Nucleus accumbens (tissue), 56 donors: ENCODE measurements around the gene PDE4D.
"Not testable (repeated sequence)": the region's sequence is repeated elsewhere in the genome, so short reads cannot be mapped to it uniquely, and the experiment has no call there.

ENCODE experiments used
- DNase-seq, 56 donors: peaks; one replicate each; lab custom pipeline; 2025; lab: John Stamatoyannopoulos, UW

Gene PDE4D

DNA sequence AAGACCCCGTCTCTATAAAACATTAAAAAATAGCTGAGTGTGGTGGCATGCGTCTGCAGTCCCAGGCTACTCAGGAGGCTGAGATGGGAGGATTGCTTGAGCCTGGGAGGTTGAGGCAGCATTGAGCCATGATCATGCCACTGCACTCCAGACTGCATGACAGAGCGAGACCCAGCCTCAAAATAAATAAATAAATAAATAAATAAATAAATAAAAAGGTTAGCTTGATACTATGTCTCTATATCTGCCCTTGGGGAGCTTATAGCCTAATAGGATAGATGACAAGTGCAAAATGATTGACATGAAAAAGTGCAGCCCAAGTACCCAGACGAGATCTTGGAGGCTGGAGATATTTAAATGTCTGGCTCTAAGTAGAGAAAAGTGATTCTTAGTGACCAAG is 122.6 kb downstream of the PDE4D start:
- DNase-seq: no peak

GRCh38 chr5:59769832-59770231 is 123.7 kb downstream of the PDE4D start:
- DNase-seq: no peak

DNA sequence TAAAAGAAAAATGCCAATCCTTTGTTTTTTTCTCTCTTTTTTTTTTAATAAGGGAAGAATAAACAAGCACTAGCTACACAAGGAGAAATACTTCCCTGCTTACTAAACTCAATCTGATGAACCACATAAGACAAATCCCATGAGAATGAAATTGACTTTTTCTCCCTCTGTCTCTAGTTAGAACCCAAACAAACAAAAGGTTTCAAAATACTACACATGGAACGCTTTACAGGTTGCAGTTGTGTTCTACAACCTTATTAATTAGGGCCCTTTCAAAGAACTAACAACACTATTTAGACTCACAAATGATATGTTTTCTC is 124.5 kb downstream of the PDE4D start:
- DNase-seq: no peak

DNA sequence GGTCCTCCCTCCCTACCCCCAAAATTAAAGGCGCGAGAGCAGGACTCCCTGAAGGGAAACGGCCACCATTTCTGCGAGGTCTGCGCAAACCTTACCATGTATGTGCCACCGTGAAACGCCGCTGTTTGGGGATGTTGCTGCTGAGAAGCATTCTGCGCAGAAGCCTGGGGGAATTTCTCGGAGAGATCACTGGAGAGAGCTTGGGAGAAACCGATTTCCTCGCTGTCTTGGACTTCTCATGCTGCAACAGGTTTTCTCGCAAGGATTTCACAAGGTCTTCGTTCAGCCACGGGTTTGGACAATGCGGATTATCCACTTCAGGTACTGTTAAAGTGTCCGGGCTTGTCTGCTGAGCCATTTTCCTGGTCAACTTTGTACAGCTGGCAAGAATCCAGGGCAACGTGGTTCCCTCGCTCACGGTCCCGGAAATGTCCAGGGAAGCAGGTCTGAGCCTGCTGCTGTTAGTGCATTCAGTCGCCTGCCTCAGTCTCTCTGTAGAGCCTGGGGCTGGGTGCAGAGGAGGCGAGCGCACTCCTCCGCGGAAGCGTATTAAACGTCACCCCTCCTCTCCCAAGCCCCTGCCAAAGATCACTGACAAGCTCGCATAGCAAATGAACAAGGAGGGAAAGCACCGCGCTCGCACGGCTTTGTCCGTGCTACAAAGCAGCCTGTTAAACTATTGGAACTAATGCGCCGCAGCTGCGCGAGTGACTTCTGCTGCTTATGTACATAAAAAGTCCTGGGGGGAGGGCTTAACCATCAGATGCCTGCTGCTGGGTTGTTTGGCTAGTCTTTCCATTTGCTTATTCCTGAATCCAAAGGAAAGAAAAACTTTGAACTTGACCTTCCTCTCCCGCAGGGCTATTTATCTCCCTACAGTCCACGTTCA is 125.1 kb downstream of the PDE4D start:
- peak in 41 of 56 donors; percentile 4 to 70 (median 35) for DNase-seq

DNA sequence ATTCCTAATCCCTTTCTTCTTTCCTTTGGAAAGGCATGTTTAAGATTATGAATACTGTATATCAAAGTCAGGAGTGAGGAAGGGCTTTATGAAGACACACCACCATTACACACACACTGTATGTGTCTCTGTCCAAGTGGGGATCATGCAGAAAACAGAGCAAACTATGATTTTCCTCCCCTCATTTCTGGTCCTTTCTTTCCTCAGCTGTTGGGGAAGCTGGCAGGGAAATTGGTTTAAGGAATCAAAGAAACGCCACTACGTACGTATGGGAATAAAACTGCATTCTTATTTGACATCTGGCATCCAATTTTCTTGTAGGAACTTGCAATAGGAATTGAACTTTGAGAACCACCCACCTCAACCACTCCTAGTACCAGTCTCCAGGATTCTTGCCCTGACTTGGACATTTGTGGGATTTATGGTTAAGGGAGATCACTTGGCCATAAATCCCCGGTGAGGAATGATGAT is 125.8 kb downstream of the PDE4D start:
- DNase-seq: no peak

- no peak for DNase-seq
These were observed 126.3 kb downstream of the PDE4D start for GRCh38 chr5:59767211-59767605.

- DNase-seq: peak in 7 of 56 donors; percentile 1 to 51 (median 18)
These were observed 126.9 kb downstream of the PDE4D start for GRCh38 chr5:59766427-59767210.

DNA sequence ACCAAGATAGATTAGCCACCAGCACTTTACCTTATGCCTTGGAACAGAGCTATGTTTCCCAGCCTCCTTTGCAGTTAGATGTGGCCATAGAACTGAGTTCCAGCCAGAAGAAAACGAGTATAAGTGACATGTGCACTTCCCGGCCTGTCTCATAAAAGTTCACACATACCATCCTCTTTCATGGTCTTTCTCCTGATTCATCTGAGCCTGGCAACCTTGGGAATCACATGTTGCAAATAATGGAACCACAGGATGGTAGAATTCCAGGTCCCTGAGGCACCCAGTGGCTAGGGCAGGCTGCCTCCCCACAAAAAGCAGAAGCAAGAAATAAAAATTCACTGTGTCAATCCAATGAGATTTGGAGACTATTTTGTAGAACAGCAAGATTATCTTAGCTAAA is 128.1 kb downstream of the PDE4D start:
- no peak for DNase-seq

GRCh38 chr5:59764361-59764760 is 129.2 kb downstream of the PDE4D start:
- no peak for DNase-seq

GRCh38 chr5:59763541-59763940 is 130.0 kb downstream of the PDE4D start:
- DNase-seq: no peak

- not testable (repeated sequence) for DNase-seq
These were observed 131.3 kb downstream of the PDE4D start for GRCh38 chr5:59762232-59762631.

DNA sequence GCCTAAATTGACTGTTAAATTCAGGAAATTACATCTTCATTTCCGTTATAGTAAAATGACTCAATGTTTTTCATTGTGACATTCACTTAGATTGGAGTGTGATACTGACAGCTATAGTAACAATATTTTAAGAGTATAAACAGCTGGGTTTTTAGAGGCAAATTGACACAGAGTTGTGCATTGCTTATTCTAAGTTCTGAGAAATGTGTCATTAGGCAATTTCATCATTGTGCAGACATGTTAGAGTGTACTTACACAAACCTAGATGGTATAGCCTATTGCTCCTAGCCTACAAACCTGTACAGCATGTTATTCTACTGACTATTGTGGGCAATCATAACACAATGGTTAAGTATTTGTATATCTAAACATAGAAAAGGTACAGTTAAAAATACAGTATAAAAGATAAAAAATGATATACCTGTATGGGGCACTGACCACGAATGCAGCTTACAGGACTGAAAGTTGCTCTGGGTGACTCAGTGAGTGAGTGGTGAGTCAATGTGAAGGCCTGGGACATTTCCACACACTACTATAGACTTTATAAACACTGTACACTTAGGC is 132.7 kb downstream of the PDE4D start:
- no peak for DNase-seq

GRCh38 chr5:59759600-59760351 is 133.8 kb downstream of the PDE4D start:
- DNase-seq: no peak

DNA sequence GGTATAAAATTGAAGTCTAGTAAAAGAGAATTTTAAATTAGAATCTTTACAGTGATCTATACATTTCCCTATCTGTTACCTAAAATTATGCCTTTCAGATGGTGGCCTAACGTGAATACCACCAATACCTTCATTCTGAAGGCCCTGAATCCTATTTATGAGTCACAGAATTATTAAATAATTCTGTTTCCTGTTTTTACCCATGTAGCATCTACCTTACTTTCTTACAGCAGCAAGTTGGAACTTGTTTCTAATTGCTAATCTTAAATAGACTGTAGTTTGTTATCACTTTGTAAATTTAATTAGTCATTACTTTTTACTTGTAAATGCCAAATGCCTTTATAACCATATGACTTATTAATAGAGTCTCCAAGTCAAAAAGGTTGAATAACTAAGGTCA is 135.0 kb downstream of the PDE4D start:
- DNase-seq: no peak

DNA sequence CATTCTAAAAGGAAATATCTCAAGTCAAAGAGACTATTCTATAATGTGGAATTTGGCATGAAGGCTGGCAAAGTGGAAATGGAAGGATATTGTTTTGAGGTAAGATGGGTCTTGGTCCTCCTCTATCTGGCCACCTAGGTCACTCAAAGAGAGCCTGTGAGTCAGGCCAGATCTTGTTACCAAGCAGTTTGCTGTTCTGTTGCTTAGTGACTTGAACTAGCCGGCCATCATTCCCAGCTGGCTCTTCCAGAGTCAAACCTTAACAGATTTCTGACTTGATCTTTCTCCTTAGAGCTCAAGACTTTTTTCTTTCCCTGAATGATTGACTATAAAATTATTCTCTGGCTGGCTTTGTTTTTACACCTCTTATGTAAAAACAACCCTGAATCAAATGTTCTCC is 136.1 kb downstream of the PDE4D start:
- no peak for DNase-seq

- no peak for DNase-seq
These were observed 137.0 kb downstream of the PDE4D start for GRCh38 chr5:59756373-59757035.

GRCh38 chr5:59755476-59755875 is 138.1 kb downstream of the PDE4D start:
- no peak for DNase-seq

GRCh38 chr5:59753599-59753998 is 139.9 kb downstream of the PDE4D start:
- DNase-seq: no peak

DNA sequence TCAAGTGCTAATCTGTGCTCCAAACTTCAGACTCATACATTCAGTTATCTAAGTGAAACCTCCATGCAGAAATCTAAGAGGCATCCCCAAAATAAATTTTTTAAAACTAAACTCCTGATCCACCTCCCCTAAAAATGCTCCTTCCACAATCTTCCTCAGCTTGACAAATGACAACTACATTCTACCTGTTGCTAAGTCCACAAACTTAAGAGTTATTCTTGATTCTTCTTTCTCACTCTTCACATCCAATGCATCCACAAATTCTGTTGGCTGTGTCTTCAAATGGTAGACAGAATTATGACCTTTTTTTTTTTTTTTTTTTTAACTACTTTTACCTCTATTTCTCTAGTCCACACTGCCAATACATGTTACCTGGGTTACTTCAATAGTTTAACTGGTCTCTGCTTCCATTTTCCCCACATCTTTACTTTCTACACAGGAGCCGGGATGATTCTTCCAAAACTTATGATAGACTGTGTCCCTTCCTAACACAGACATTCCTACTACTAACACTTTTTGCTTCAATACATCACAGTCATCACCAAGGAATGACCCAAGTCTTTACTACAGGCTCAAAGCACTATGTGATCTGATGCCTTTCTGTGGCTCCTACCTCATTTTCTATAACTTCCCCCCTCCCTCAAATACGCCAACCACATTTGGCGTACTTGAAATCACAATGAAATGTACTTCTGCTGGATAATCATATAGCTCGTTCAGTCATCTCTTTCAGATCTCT is 143.6 kb downstream of the PDE4D start:
- no peak for DNase-seq
